Astrocyte of the spinal cord (primary cell): ENCODE data around the gene ZNF200.
"Not testable (repeated sequence)": the region's sequence is repeated elsewhere in the genome, so short reads cannot be mapped to it uniquely, and the experiment has no call there.

Experiments
- DNase-seq: peaks from one replicate; pipeline ENCODE4 v3.0.0; 2011; ENCODE audit warnings: low read depth, low spot score
- H3K4me3 ChIP-seq: 2 replicates; pipeline ENCODE4 v1.5.1; 2011; ENCODE audit warnings: low read depth, mild to moderate bottlenecking, low read length, moderate library complexity
- CTCF ChIP-seq: IDR thresholded peaks from 2 replicates; pipeline ENCODE4 v1.5.1; 2012; ENCODE audit warnings: low read depth, mild to moderate bottlenecking, low read length, inconsistent platforms
- in situ Hi-C: cut with HindIII; loops from 2 replicates; pipeline ENCODE4 v1.10.0; 2017; ENCODE audit warnings: low sequenced_read_pairs

The ZNF200 gene

GRCh38 chr16:3186946-3187690 lies 47.8 kb downstream of the ZNF200 start:
- TF ChIP-seq CTCF = no peak
- H3K4me3 ChIP-seq = no peak overlapping the region
- in situ Hi-C loops = no loop called here
- DNase-seq = no peak

GRCh38 chr16:3183445-3184139 lies 51.4 kb downstream of the ZNF200 start:
- no peak for TF ChIP-seq CTCF
- peak overlapping the region; percentile 46 for H3K4me3 ChIP-seq
- in situ Hi-C loops = no loop called here
- DNase-seq = no peak

- TF ChIP-seq CTCF = peak; percentile 45
- peak overlapping the region; percentile 46 for H3K4me3 ChIP-seq
- DNase-seq = peak; percentile 39
- in situ Hi-C loops = no loop called here
These were observed 52.1 kb downstream of the ZNF200 start for GRCh38 chr16:3182608-3183444.

GRCh38 chr16:3182293-3182607 lies 52.7 kb downstream of the ZNF200 start:
- DNase-seq, H3K4me3 ChIP-seq, in situ Hi-C loops: not testable (repeated sequence)

- H3K4me3 ChIP-seq = no peak overlapping the region
- in situ Hi-C loops = no loop called here
- no peak for DNase-seq
- TF ChIP-seq CTCF = no peak
These were observed 54.5 kb downstream of the ZNF200 start for GRCh38 chr16:3180445-3180878.

- in situ Hi-C loops = no loop called here
- no peak overlapping the region for H3K4me3 ChIP-seq
- no peak for DNase-seq
- no peak for TF ChIP-seq CTCF
These were observed 55.3 kb downstream of the ZNF200 start for GRCh38 chr16:3179651-3180050.
